Pulmonary artery endothelial cell (primary cell): Measurements from ENCODE around the gene MADD. TPM values are rescaled to one million over a fixed set of nuclear protein-coding genes. Genes with fewer than 3 reads are reported as not detected.

Experiments
- DNase-seq: peaks from one replicate; pipeline ENCODE4 v3.0.0-alpha.2; 2011; ENCODE audit warnings: low read depth, low spot score
- total RNA-seq: library from RNA; depleted of rRNA; stranded (reverse); fragments of >200 nt; gene quantifications from 2 replicates; pipeline ENCODE4 v1.2.3, GENCODE V29; 2014

The MADD gene
- total RNA-seq, 1 donor from 2014 or later = 12.5 TPM

- no peak for DNase-seq
Measured at GRCh38 chr11:47379317-47379716, 109.4 kb downstream of the MADD start.

Other genes starting within 250 kb of the MADD start
- 81.7 and 89.5 TPM in 2 replicates for gene ARFGAP2, start 93.3 kb upstream of the MADD start, total RNA-seq
- gene PACSIN3, start 83.7 kb upstream of the MADD start, total RNA-seq = 13.3 and 14.3 TPM in 2 replicates
- 62.7 and 72.3 TPM in 2 replicates for gene DDB2, start 55.2 kb upstream of the MADD start, total RNA-seq
- gene ACP2, start 21.3 kb upstream of the MADD start, total RNA-seq = 16.9 and 24.3 TPM in 2 replicates
- 5.5 and 6.0 TPM in 2 replicates for gene NR1H3, start 12.1 kb upstream of the MADD start, total RNA-seq
- gene MYBPC3, start 82.6 kb downstream of the MADD start, total RNA-seq = not detected in 2 replicates
- not detected in 2 replicates for gene SPI1, start 108.4 kb downstream of the MADD start, total RNA-seq
- gene SLC39A13, start 138.5 kb downstream of the MADD start, total RNA-seq = 60.8 and 77.0 TPM in 2 replicates
- 196 and 355 TPM in 2 replicates for gene PSMC3, start 156.3 kb downstream of the MADD start, total RNA-seq
- gene RAPSN, start 179.0 kb downstream of the MADD start, total RNA-seq = 0.14 and 0.26 TPM in 2 replicates